AG04449 (cell line): ENCODE data around the gene PRKCI.
A peak's percentile ranks its signal among the peaks of the same experiment; 100 is the strongest.

ENCODE experiments used
- CTCF ChIA-PET: fragments of 350-600 bp; formaldehyde crosslinking; extraction: SDS; loops from one replicate; lab custom pipeline; 2021; ENCODE audit warnings: antibody characterized with exemption; lab: Yijun Ruan, JAX
- POLR2A ChIA-PET: fragments of 400-600, 350-600 bp; formaldehyde crosslinking; extraction: SDS; loops from one replicate; lab custom pipeline; 2020; ENCODE audit warnings: antibody characterized with exemption, inconsistent platforms; lab: Yijun Ruan, JAX
- DNase-seq: peaks from one replicate; pipeline ENCODE4 v3.0.0-alpha.2; 2010; ENCODE audit warnings: low read depth, low spot score
- H3K4me3 ChIP-seq: 2 replicates; pipeline ENCODE4 v1.5.1; 2011; ENCODE audit warnings: low read depth, mild to moderate bottlenecking, control low read depth, low read length
- TF ChIP-seq, protein P1 (sequence below): IDR thresholded peaks from one replicate; pipeline ENCODE4 v1.5.1; 2011; ENCODE audit warnings: mild to moderate bottlenecking, moderate library complexity, low read length, control low read depth, inconsistent platforms; ENCODE audit not compliant: insufficient read depth; ENCODE audit errors: missing control alignments

PRKCI gene

GRCh38 chr3:170219850-170220249 is 2.4 kb upstream of the PRKCI start:
- H3K4me3 ChIP-seq, result no peak overlapping the region
- TF ChIP-seq, protein P1, sequence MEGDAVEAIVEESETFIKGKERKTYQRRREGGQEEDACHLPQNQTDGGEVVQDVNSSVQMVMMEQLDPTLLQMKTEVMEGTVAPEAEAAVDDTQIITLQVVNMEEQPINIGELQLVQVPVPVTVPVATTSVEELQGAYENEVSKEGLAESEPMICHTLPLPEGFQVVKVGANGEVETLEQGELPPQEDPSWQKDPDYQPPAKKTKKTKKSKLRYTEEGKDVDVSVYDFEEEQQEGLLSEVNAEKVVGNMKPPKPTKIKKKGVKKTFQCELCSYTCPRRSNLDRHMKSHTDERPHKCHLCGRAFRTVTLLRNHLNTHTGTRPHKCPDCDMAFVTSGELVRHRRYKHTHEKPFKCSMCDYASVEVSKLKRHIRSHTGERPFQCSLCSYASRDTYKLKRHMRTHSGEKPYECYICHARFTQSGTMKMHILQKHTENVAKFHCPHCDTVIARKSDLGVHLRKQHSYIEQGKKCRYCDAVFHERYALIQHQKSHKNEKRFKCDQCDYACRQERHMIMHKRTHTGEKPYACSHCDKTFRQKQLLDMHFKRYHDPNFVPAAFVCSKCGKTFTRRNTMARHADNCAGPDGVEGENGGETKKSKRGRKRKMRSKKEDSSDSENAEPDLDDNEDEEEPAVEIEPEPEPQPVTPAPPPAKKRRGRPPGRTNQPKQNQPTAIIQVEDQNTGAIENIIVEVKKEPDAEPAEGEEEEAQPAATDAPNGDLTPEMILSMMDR, result no peak
- CTCF ChIA-PET, result no interaction called here
- DNase-seq, result no peak
- POLR2A ChIA-PET, result no interaction called here

- DNase-seq, result no peak
- H3K4me3 ChIP-seq, result no peak overlapping the region
- CTCF ChIA-PET, result no interaction called here
- TF ChIP-seq, protein P1, result no peak
- POLR2A ChIA-PET, result no interaction called here
These were observed 1.4 kb upstream of the PRKCI start for GRCh38 chr3:170220871-170221270.

- TF ChIP-seq, protein P1, result no peak
- no peak for DNase-seq
- peak overlapping the region; percentile 74 for H3K4me3 ChIP-seq
- POLR2A ChIA-PET, result interaction anchor here (0.5 to 1.9 kb wide), 4 partner anchors 10 to 630 kb away, joined by 3 to 9 read pairs (median 4); partner anchors contain the start of gene PHC3
- CTCF ChIA-PET, result interaction anchor here (0.6 to 2.1 kb wide), 4 partner anchors 11 to 589 kb away, joined by 3 to 8 read pairs (median 4); no protein-coding TSS in a partner anchor
These were observed 670 bp downstream of the PRKCI start for GRCh38 chr3:170222647-170223541.

- TF ChIP-seq, protein P1, result no peak
- CTCF ChIA-PET, result interaction anchor here (0.8 to 1.6 kb wide), 2 partner anchors 11 to 17 kb away, joined by 3 to 5 read pairs; no protein-coding TSS in a partner anchor
- no peak overlapping the region for H3K4me3 ChIP-seq
- POLR2A ChIA-PET, result no interaction called here
- no peak for DNase-seq
These were observed 2.9 kb downstream of the PRKCI start for GRCh38 chr3:170225166-170225565.

DNA sequence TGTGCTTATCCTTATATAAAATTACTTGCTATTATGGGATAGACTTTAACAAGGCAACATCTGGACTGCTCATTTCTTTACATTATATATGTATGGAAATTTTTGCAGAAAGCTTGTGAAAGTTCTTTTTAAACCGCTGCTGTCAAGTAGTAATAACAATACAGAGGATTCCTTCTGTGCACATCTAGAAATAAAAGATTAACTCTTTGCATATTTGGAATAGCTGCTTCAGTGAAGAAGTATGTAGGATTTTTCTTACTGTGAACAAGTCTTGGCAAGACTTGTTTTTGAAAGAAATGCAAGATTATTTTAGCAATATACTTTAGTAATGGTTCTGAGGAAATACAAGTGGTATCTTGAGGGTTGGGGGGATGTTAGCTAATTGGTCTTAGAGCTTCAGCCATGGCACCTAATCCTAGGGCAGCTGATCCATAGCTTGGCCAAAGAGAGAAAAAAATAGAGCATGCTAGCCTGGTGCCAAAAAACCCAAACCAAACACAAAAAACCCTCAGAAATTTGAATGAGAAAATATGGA is 4.3 kb downstream of the PRKCI start:
- no peak overlapping the region for H3K4me3 ChIP-seq
- DNase-seq, result peak; percentile 33
- ChIA-PET CTCF (interaction anchor here (0.9 to 1.6 kb wide), 2 partner anchors 16 to 184 kb away, joined by 3 to 5 read pairs; no protein-coding TSS in a partner anchor), POLR2A (interaction anchor here (0.6 kb wide), 1 partner anchor 131 kb away, joined by 3 read pairs; the partner anchor contains the start of gene SKIL)
- TF ChIP-seq, protein P1, result no peak
